ENCODE data around the gene ACACA. TPM values are rescaled to one million over a fixed set of nuclear protein-coding genes. Genes with fewer than 3 reads are reported as not detected.

ACACA gene
- total and polyA plus RNA-seq, 2 donors (not counting 3 experiments of a cell fraction or from before 2014, with no cell fraction given): 55.3 to 124 TPM

DNA sequence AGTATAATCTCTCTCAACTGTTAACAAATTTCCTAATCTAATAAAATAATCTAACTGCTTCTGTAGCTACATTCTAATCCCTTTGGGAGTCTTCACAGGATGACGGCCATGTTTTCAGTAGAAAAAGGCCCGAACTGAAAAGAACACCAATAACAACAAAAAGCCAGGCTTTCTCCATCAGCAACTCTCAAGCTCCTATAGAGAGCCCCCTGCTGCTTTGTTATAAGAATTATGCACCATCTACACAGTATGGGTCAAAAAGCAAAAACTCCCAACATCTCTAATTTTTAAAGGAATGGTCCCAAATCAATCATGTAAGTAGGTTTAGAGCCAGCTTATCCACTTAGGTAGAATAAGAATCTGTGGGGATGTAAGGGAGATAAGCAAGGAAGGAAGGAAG, 194.5 kb downstream of the ACACA start:
- Histone ChIP-seq H3K36me3 (ENCODE audit: control insufficient read depth in 2 of 2, extremely low read depth in 1 of 2, insufficient read depth in 2 of 2, low read length in 2 of 2) (peaks cover 3 to 12% of the 10 kb centered on the region in 2 experiments), H3K4me2 (ENCODE audit: insufficient read depth, low read length) (no peak overlapping the region), H3K27ac (ENCODE audit: insufficient read depth, low read depth, low read length) (no peak overlapping the region), H3K9ac (replicated peaks; ENCODE audit: extremely low read depth, insufficient read depth, low read length) (no peak overlapping the region), H3K9me1 (replicated peaks; ENCODE audit: control insufficient read depth, extremely low read depth, insufficient read depth, low read length) (no peaks in the 10 kb centered on the region), H3K4me1 (ENCODE audit: control insufficient read depth, extremely low read depth, insufficient read depth, low read length) (no peaks in the 10 kb centered on the region), H3K27me3 (ENCODE audit: control insufficient read depth in 2 of 2, insufficient read depth in 2 of 2, low read length in 2 of 2) (no peaks in the 10 kb centered on the region), H3K4me3 (replicated peaks in 1 of 3; ENCODE audit: insufficient read depth in 1 of 3, low read depth in 1 of 3, low read length in 3 of 3) (no peak overlapping the region), H2AFZ (ENCODE audit: low read depth, low read length) (no peak overlapping the region), H4K20me1 (replicated peaks; ENCODE audit: control insufficient read depth, extremely low read depth, insufficient read depth, low read length) (no peaks in the 10 kb centered on the region), H3K9me3 (replicated peaks; ENCODE audit: control insufficient read depth, insufficient read depth, low read length) (no peaks in the 10 kb centered on the region), H3K79me2 (ENCODE audit: control insufficient read depth, insufficient read depth, low read length) (no peaks in the 10 kb centered on the region)
- intact Hi-C loops (cut with micrococcal nuclease) (loop anchor here (1.0 kb wide), 1 partner anchor 583 kb away; no protein-coding TSS in a partner anchor), dilution Hi-C loops (cut with MboI; ENCODE audit: extremely low pct_ligation_motif_present, low sequenced_read_pairs) (no loop called here)
- ChIA-PET POLR2A (no interaction called here), CTCF (interaction anchor here (1.0 to 3.0 kb wide), 6 partner anchors 15 to 609 kb away, joined by 3 to 12 read pairs (median 5); no protein-coding TSS in a partner anchor)
- no peak for TF ChIP-seq FOS (IDR thresholded peaks at IDR 0.05; ENCODE audit: borderline replicate concordance, insufficient read depth, low read length)
- TF ChIP-seq JUN (IDR thresholded peaks at IDR 0.05; ENCODE audit: borderline replicate concordance, insufficient read depth, insufficient read length, low read depth): no peak
- TF ChIP-seq, protein P1, sequence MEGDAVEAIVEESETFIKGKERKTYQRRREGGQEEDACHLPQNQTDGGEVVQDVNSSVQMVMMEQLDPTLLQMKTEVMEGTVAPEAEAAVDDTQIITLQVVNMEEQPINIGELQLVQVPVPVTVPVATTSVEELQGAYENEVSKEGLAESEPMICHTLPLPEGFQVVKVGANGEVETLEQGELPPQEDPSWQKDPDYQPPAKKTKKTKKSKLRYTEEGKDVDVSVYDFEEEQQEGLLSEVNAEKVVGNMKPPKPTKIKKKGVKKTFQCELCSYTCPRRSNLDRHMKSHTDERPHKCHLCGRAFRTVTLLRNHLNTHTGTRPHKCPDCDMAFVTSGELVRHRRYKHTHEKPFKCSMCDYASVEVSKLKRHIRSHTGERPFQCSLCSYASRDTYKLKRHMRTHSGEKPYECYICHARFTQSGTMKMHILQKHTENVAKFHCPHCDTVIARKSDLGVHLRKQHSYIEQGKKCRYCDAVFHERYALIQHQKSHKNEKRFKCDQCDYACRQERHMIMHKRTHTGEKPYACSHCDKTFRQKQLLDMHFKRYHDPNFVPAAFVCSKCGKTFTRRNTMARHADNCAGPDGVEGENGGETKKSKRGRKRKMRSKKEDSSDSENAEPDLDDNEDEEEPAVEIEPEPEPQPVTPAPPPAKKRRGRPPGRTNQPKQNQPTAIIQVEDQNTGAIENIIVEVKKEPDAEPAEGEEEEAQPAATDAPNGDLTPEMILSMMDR (IDR thresholded peaks at IDR 0.05; ENCODE audit: extremely low read depth in 1 of 2, insufficient read depth in 1 of 2, low read depth in 1 of 2, low read length in 2 of 2): peak; percentile 3 to 34
- DNase-seq (ENCODE audit: low read depth, low spot score) (peak; percentile 13), FAIRE-seq (no peak)
- BruUV-seq (replicated peaks): no TSS peak

DNA sequence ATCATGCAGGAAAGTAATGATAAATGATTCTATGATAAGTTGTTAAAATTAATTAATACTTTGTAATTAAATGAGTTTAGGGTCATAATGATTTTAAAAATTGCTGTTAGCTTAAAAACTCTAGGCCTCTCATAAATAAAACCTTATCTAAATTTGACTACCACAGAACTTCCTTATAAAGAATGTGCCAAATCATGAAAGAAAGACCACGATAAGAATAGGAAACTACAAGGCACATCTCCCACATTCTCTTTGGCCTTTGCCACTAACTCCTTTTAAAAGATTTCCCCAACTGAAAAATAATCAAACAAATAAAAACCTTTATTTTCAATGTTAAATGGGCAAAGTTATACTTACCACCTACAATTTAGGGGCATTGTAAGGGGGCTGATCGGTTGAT, 195.5 kb downstream of the ACACA start:
- peak; percentile 24 for DNase-seq (ENCODE audit: low read depth, low spot score)
- Histone ChIP-seq H3K9me1 (replicated peaks; ENCODE audit: control insufficient read depth, extremely low read depth, insufficient read depth, low read length) (no peaks in the 10 kb centered on the region), H3K79me2 (ENCODE audit: control insufficient read depth, insufficient read depth, low read length) (no peaks in the 10 kb centered on the region), H3K36me3 (ENCODE audit: control insufficient read depth in 2 of 2, extremely low read depth in 1 of 2, insufficient read depth in 2 of 2, low read length in 2 of 2) (peaks cover 3 to 12% of the 10 kb centered on the region in 2 experiments), H3K27me3 (ENCODE audit: control insufficient read depth in 2 of 2, insufficient read depth in 2 of 2, low read length in 2 of 2) (no peaks in the 10 kb centered on the region), H2AFZ (ENCODE audit: low read depth, low read length) (no peak overlapping the region), H3K4me3 (replicated peaks in 1 of 3; ENCODE audit: insufficient read depth in 1 of 3, low read depth in 1 of 3, low read length in 3 of 3) (no peak overlapping the region), H4K20me1 (replicated peaks; ENCODE audit: control insufficient read depth, extremely low read depth, insufficient read depth, low read length) (no peaks in the 10 kb centered on the region), H3K9ac (replicated peaks; ENCODE audit: extremely low read depth, insufficient read depth, low read length) (no peak overlapping the region), H3K4me2 (ENCODE audit: insufficient read depth, low read length) (no peak overlapping the region), H3K4me1 (ENCODE audit: control insufficient read depth, extremely low read depth, insufficient read depth, low read length) (no peaks in the 10 kb centered on the region), H3K9me3 (replicated peaks; ENCODE audit: control insufficient read depth, insufficient read depth, low read length) (no peaks in the 10 kb centered on the region), H3K27ac (ENCODE audit: insufficient read depth, low read depth, low read length) (no peak overlapping the region)
- BruUV-seq (replicated peaks): no TSS peak
- CTCF ChIA-PET: interaction anchor here (0.7 to 1.9 kb wide), 11 partner anchors 19 to 608 kb away, joined by 3 to 11 read pairs (median 5); no protein-coding TSS in a partner anchor
- no peak for FAIRE-seq
- POLR2A ChIA-PET: no interaction called here
- TF ChIP-seq POLR2AphosphoS5 (IDR thresholded peaks at IDR 0.05; ENCODE audit: insufficient read depth, low read depth, low read length) (no peak), POLR2A (IDR thresholded peaks at IDR 0.05; ENCODE audit: low read depth, low read length) (no peak), MYC (IDR thresholded peaks at IDR 0.05; ENCODE audit: low read depth, low read length) (no peak)
- intact Hi-C loops (cut with micrococcal nuclease) (no loop called here), dilution Hi-C loops (cut with MboI; ENCODE audit: extremely low pct_ligation_motif_present, low sequenced_read_pairs) (no loop called here)

Data from endothelial cell of umbilical vein (primary cell).